RWPE2 (cell line): Measurements from ENCODE around the gene CRIM1.

Experiments
- ATAC-seq: fragments of 200-7000 bp; cut with Tn5 transposase; 3 replicates; pipeline ENCODE4 v1.9.1; 2021; ENCODE audit warnings: low read depth
- DNase-seq: peaks from one replicate; pipeline ENCODE4 v3.0.0-alpha.2; 2020; ENCODE audit warnings: low spot score
- H3K27ac ChIP-seq: fragments of 450-650 bp; 2 replicates; pipeline ENCODE4 v1.5.1; 2017; ENCODE audit warnings: mild to moderate bottlenecking; ENCODE audit not compliant: poor library complexity, severe bottlenecking
- H3K27me3 ChIP-seq: fragments of 250-450 bp; sonication (Bioruptor Pico); 2 replicates; pipeline ENCODE4 v1.5.1; 2021; ENCODE audit warnings: mild to moderate bottlenecking, moderate library complexity; ENCODE audit not compliant: insufficient read depth, poor library complexity, severe bottlenecking
- H3K36me3 ChIP-seq: fragments of 250-450 bp; sonication (Bioruptor Pico); 2 replicates; pipeline ENCODE4 v1.5.1; 2020; ENCODE audit warnings: low read depth, mild to moderate bottlenecking, moderate library complexity
- H3K4me1 ChIP-seq: fragments of 250-450 bp; sonication (Bioruptor Pico); 2 replicates; pipeline ENCODE4 v1.5.1; 2021; ENCODE audit warnings: mild to moderate bottlenecking, moderate library complexity; ENCODE audit not compliant: insufficient read depth, poor library complexity, severe bottlenecking
- H3K4me3 ChIP-seq: fragments of 250-450 bp; sonication (Bioruptor Pico); 2 replicates; pipeline ENCODE4 v1.5.1; 2021; ENCODE audit warnings: mild to moderate bottlenecking, moderate library complexity; ENCODE audit not compliant: severe bottlenecking
- H3K9me3 ChIP-seq: fragments of 250-450 bp; sonication (Bioruptor Pico); 2 replicates; pipeline ENCODE4 v1.5.1; 2021; ENCODE audit warnings: mild to moderate bottlenecking, moderate library complexity; ENCODE audit not compliant: severe bottlenecking
- TF ChIP-seq, protein P1 (sequence below): fragments of 450-650 bp; IDR thresholded peaks from one replicate; pipeline ENCODE4 v1.5.1; 2017; ENCODE audit warnings: mild to moderate bottlenecking, moderate library complexity; ENCODE audit not compliant: poor library complexity, severe bottlenecking

The CRIM1 gene

DNA sequence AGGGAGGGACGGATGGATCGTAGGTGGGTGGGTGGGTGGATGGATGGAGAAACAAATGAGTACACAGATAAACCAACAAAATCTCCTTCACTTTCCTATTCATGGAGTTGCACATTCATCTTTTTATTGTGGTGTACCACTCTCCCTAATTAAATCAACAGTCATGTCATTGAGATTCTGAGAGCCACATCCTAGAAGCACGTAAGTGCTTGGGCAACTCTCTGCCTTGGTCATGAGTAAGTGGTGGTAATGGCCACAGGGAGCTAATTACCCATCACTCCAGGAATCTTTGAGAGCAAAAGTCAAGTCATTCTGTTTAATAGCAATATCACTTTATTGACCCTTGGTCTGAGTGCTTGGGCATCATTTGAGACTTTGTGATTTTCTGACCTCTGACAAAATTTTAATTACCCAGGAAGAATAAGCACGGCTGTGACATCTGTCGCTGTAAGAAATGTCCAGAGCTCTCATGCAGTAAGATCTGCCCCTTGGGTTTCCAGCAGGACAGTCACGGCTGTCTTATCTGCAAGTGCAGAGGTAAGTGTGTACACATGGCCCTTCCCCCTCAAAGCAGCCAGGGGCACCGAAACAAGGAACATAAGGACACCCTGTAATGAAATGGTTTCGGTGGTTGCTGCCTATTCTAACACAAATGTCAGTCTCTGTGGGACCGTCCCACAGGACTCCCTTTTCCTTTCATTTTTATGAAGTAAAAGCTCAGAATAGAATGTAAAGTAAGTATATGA is 156.5 kb downstream of the CRIM1 start:
- H3K36me3 ChIP-seq = peaks cover 97% of the 10 kb centered on the region
- TF ChIP-seq, protein P1, sequence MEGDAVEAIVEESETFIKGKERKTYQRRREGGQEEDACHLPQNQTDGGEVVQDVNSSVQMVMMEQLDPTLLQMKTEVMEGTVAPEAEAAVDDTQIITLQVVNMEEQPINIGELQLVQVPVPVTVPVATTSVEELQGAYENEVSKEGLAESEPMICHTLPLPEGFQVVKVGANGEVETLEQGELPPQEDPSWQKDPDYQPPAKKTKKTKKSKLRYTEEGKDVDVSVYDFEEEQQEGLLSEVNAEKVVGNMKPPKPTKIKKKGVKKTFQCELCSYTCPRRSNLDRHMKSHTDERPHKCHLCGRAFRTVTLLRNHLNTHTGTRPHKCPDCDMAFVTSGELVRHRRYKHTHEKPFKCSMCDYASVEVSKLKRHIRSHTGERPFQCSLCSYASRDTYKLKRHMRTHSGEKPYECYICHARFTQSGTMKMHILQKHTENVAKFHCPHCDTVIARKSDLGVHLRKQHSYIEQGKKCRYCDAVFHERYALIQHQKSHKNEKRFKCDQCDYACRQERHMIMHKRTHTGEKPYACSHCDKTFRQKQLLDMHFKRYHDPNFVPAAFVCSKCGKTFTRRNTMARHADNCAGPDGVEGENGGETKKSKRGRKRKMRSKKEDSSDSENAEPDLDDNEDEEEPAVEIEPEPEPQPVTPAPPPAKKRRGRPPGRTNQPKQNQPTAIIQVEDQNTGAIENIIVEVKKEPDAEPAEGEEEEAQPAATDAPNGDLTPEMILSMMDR = no peak
- peaks cover 8% of the 10 kb centered on the region for H3K4me1 ChIP-seq
- no peak for DNase-seq
- ATAC-seq = no peak
- no peaks in the 10 kb centered on the region for H3K9me3 ChIP-seq
- H3K4me3 ChIP-seq = no peak overlapping the region
- H3K27ac ChIP-seq = no peak overlapping the region
- H3K27me3 ChIP-seq = no peaks in the 10 kb centered on the region

DNA sequence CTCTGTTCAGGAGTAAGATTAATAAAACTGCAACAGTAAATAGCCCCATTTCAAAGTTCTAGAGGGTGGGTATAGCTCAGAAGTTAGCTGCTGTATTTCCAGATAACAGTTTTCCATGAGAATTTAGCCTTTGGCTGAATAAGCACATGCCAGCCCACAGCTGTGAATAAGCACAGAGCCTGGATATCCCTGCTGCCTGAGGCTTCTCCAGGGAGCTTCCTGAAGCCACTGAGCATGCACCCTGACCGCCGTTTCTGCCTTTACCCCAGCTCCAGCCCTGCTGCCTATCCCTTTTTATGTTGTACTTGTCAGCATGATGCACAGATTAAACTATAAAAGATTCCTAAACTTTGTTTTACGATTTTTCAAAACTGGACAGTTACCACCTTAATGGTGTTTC is 157.1 kb downstream of the CRIM1 start:
- no peaks in the 10 kb centered on the region for H3K27me3 ChIP-seq
- no peak for DNase-seq
- H3K4me3 ChIP-seq = no peak overlapping the region
- TF ChIP-seq, protein P1 = no peak
- peaks cover 8% of the 10 kb centered on the region for H3K4me1 ChIP-seq
- ATAC-seq = no peak
- H3K9me3 ChIP-seq = no peaks in the 10 kb centered on the region
- H3K27ac ChIP-seq = no peak overlapping the region
- peaks cover 97% of the 10 kb centered on the region for H3K36me3 ChIP-seq

DNA sequence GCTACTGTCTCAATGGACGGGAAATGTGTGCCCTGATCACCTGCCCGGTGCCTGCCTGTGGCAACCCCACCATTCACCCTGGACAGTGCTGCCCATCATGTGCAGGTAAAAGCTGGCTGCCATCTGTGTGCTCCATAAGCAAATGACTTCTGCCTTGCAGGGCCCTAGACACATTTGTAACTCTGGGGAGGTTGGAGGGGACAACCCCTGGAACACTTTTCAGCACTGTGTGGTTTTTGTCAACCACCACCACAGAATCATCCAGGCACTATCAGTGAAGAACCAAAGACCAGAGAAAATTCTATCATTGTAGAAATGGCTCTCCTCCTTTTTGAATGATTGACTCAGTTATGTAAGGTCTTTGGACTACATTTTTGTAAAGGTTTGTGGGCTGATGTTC is 158.1 kb downstream of the CRIM1 start:
- peaks cover 97% of the 10 kb centered on the region for H3K36me3 ChIP-seq
- TF ChIP-seq, protein P1 = no peak
- H3K9me3 ChIP-seq = no peaks in the 10 kb centered on the region
- peaks cover 3% of the 10 kb centered on the region for H3K4me1 ChIP-seq
- ATAC-seq = no peak
- no peak overlapping the region for H3K27ac ChIP-seq
- DNase-seq = no peak
- no peak overlapping the region for H3K4me3 ChIP-seq
- H3K27me3 ChIP-seq = no peaks in the 10 kb centered on the region

DNA sequence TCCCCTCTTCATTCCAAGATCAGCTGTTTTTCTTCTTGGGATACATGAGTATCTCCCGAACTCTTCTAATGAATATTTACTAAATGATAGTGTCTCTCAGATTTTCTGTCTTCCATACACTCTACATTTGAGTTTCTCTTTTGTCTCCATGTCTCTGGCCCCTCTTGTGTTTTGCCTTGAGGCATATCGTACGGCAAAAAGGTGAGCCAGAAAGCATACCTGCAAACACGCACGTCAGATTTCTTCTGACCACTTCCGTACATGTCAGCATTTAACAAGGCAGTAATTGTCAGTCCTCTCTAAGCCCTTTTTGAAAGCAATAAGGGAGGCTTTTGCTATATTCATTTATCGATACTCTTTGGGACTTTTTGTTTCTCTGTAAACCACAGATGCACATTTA is 160.0 kb downstream of the CRIM1 start:
- DNase-seq (no peak), ATAC-seq (no peak)
- peaks cover 97% of the 10 kb centered on the region for H3K36me3 ChIP-seq
- H3K4me3 ChIP-seq = no peak overlapping the region
- H3K4me1 ChIP-seq = no peaks in the 10 kb centered on the region
- TF ChIP-seq, protein P1 = no peak
- no peaks in the 10 kb centered on the region for H3K9me3 ChIP-seq
- no peak overlapping the region for H3K27ac ChIP-seq
- no peaks in the 10 kb centered on the region for H3K27me3 ChIP-seq

DNA sequence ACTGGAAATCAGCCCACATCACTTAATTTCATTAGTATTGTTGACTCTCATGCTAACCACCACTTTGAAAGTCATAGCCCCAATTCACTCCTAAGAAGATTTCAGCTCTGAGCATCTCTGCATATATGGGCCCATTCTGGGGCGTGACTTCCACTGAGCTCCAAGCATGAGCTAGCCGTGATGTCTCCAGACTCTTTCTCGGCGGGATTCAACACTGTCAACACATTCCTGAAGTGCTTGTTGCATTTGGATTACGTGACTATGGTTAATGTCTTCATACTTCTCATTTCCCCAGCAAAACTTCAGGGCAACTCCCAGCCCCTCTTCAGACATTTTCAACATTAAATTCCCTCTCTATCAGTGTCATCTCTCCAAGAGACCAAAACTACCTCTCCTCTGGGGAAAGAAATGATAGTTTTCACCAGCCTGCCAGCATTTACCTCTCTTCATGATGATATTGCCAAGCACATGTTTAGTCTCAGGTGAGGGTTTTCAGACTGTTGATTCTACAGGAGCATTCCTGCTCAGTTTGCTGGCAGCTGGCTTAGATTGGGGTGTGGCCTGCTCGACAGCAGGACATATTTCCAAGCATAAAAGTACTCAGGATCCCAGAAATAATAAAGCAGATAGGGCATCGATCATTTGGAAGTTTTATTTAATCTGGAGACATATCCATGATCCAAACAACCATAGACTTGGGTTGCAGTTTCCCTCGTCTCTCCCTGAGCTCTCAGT is 160.7 kb downstream of the CRIM1 start:
- ATAC-seq = no peak

More for the DNA sequence above, 160.7 kb downstream of the CRIM1 start:
- Histone ChIP-seq H3K4me1 (no peaks in the 10 kb centered on the region), H3K4me3 (no peak overlapping the region), H3K9me3 (no peaks in the 10 kb centered on the region), H3K27ac (no peak overlapping the region), H3K36me3 (peaks cover 98% of the 10 kb centered on the region), H3K27me3 (no peaks in the 10 kb centered on the region)
- DNase-seq = no peak
- TF ChIP-seq, protein P1 = no peak
